VCaP (cell line): ENCODE measurements around the gene FAM228A.

Source experiments
- H3K27ac ChIP-seq: fragments of 450-650 bp; 2 replicates; pipeline ENCODE4 v1.5.1; 2017
- CTCF ChIP-seq: fragments of 450-650 bp; conservative IDR thresholded peaks from 2 replicates; pipeline ENCODE4 v1.5.1; 2017; ENCODE audit warnings: mild to moderate bottlenecking, moderate library complexity

FAM228A gene

GRCh38 chr2:24210106-24210455 is 35.2 kb downstream of the FAM228A start:
- no peak for TF ChIP-seq CTCF
- H3K27ac ChIP-seq, result no peak overlapping the region

GRCh38 chr2:24210723-24211122 is 35.9 kb downstream of the FAM228A start:
- no peak for TF ChIP-seq CTCF
- H3K27ac ChIP-seq, result no peak overlapping the region

GRCh38 chr2:24211408-24211807 is 36.6 kb downstream of the FAM228A start:
- no peak overlapping the region for H3K27ac ChIP-seq
- no peak for TF ChIP-seq CTCF

GRCh38 chr2:24214880-24215279 is 40.0 kb downstream of the FAM228A start:
- no peak for TF ChIP-seq CTCF

GRCh38 chr2:24220554-24221291 is 45.9 kb downstream of the FAM228A start:
- no peak for TF ChIP-seq CTCF
- H3K27ac ChIP-seq, result no peak overlapping the region

More at GRCh38 chr2:24214880-24215279, 40.0 kb downstream of the FAM228A start:
- no peak overlapping the region for H3K27ac ChIP-seq

GRCh38 chr2:24221343-24222050 is 46.6 kb downstream of the FAM228A start:
- no peak overlapping the region for H3K27ac ChIP-seq
- TF ChIP-seq CTCF, result no peak

- H3K27ac ChIP-seq, result no peak overlapping the region
- no peak for TF ChIP-seq CTCF
Measured at GRCh38 chr2:24222946-24223345, 48.1 kb downstream of the FAM228A start.
